ENCODE measurements around the gene NDUFC1. TPM values are rescaled to one million over a fixed set of nuclear protein-coding genes. Genes with fewer than 3 reads are reported as not detected.

Gene NDUFC1
- total and polyA plus RNA-seq, 2 of the 8 experiments (the other 6 are each of a cell fraction or from before 2014, with no cell fraction given) = 41.9 to 62.0 TPM

GRCh38 chr4:139312552-139313332 lies 10.5 kb upstream of the NDUFC1 start (continued):
- no peak for TF ChIP-seq SIRT6 (IDR thresholded peaks at IDR 0.05; ENCODE audit: low read length)
- TF ChIP-seq KDM4A (IDR thresholded peaks at IDR 0.05; ENCODE audit: low read depth, low read length, severe bottlenecking) = no peak
- no peak for TF ChIP-seq EP300 (IDR thresholded peaks at IDR 0.05; ENCODE audit: borderline replicate concordance in 1 of 2, low read depth in 2 of 2, low read length in 2 of 2)
- TF ChIP-seq KDM5A (IDR thresholded peaks at IDR 0.05; ENCODE audit: low read length) = no peak
- no peak for TF ChIP-seq POU5F1 (IDR thresholded peaks at IDR 0.05; ENCODE audit: low read depth, low read length)
- TF ChIP-seq SUZ12 (IDR thresholded peaks at IDR 0.05; ENCODE audit: low read length) = no peak
- no peak for TF ChIP-seq RNF2 (IDR thresholded peaks at IDR 0.05; ENCODE audit: borderline replicate concordance, low read depth, low read length, missing control alignments, poor library complexity, severe bottlenecking)
